GM18526 (cell line): ENCODE data around the gene DDIT3.

Experiments used
- POLR2A ChIP-seq: IDR thresholded peaks from 3 replicates; pipeline ENCODE4 v1.6.1; 2011; ENCODE audit not compliant: insufficient read length; ENCODE audit errors: extremely low read depth

DDIT3 gene

DNA sequence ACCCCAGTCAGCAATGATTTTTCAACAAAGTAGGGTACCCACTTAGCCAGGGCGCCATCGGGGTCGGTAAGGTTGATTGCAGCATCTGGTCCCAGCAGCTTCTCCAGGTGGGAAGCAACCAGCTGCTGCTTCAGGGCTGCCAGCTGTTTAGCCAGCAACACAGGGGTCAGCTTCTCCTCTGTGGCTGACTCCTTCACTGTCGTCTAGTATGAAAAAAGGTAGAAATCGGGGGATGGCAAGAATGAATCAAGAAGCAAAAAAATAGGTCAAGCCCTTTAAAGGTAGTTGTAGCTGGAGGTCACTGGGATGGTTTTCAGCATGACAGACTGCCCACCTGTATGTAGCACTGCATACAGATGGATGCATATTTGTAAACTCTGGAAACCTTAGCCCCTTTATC, 13.9 kb upstream of the DDIT3 start:
- TF ChIP-seq POLR2A, result no peak

GRCh38 chr12:57533108-57533507, 12.8 kb upstream of the DDIT3 start:
- TF ChIP-seq POLR2A, result no peak

DNA sequence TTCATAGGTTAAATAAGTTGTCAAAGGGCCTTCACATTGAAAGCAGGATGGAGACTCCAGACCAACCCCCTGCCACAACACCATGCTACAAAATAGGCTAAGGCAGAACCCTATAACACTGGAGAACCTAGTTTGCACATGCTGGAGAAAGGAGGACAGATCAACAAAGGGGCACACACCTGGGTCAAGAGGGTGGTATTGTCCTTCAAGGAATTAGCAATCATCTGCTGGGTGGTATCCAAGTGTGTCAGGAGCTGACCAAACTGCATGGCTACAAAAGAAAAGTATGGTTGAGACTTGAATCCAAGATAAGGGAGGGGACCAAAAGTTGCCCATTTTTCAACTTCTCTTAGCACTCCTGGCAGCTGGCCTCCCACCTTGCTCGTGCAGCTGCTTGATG, 11.5 kb upstream of the DDIT3 start:
- no peak for TF ChIP-seq POLR2A

GRCh38 chr12:57530396-57531142, 10.3 kb upstream of the DDIT3 start:
- no peak for TF ChIP-seq POLR2A

DNA sequence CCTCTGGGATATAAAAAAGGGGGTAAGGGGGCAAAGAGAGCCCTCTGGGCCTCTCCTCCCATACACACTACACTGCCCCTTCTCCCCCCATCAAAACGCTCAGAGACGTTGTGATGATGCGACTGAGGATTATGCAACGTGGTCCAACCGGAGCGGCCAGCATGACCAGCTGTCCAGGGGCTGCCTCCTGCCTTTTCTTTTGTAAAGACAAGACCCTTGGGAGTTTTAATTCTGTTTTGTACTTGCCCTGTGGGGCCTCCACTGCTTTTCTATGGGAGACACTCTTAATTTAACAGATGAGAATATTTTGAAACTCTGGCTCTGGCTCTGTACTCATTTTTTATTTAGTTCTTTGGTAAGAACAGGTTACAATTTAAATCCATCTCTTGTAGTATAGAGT, 9.5 kb upstream of the DDIT3 start:
- no peak for TF ChIP-seq POLR2A

- no peak for TF ChIP-seq POLR2A
Observed at GRCh38 chr12:57528831-57529555, 8.7 kb upstream of the DDIT3 start.

- no peak for TF ChIP-seq POLR2A
Observed at GRCh38 chr12:57528176-57528575, 7.9 kb upstream of the DDIT3 start.

- TF ChIP-seq POLR2A, result no peak
Observed at GRCh38 chr12:57527184-57527583, 6.9 kb upstream of the DDIT3 start.

- no peak for TF ChIP-seq POLR2A
Observed at GRCh38 chr12:57526477-57527126, 6.3 kb upstream of the DDIT3 start.

DNA sequence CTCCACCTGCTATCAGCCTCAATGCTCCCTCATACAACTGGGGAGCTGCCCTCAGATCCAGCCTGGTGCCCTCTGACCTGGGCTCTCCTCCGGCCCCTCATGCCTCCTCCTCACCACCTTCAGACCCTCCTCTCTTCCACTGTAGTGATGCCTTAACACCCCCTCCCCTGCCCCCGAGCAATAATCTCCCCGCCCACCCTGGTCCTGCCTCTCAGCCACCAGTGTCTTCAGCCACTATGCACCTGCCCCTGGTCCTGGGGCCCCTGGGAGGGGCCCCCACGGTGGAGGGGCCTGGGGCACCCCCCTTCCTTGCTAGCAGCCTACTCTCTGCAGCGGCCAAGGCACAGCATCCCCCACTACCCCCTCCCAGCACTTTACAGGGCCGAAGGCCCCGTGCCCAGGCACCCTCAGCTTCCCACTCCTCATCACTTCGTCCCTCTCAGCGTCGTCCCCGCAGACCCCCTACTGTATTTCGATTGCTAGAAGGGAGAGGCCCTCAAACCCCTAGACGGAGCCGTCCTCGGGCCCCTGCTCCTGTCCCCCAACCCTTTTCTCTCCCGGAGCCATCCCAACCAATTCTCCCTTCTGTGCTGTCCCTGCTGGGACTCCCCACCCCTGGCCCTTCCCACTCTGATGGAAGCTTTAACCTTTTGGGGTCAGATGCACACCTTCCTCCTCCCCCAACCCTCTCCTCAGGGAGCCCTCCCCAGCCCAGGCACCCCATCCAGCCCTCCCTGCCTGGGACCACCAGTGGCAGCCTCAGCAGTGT, 5.5 kb upstream of the DDIT3 start:
- TF ChIP-seq POLR2A, result no peak

GRCh38 chr12:57524814-57525614, 4.7 kb upstream of the DDIT3 start:
- TF ChIP-seq POLR2A, result no peak

DNA sequence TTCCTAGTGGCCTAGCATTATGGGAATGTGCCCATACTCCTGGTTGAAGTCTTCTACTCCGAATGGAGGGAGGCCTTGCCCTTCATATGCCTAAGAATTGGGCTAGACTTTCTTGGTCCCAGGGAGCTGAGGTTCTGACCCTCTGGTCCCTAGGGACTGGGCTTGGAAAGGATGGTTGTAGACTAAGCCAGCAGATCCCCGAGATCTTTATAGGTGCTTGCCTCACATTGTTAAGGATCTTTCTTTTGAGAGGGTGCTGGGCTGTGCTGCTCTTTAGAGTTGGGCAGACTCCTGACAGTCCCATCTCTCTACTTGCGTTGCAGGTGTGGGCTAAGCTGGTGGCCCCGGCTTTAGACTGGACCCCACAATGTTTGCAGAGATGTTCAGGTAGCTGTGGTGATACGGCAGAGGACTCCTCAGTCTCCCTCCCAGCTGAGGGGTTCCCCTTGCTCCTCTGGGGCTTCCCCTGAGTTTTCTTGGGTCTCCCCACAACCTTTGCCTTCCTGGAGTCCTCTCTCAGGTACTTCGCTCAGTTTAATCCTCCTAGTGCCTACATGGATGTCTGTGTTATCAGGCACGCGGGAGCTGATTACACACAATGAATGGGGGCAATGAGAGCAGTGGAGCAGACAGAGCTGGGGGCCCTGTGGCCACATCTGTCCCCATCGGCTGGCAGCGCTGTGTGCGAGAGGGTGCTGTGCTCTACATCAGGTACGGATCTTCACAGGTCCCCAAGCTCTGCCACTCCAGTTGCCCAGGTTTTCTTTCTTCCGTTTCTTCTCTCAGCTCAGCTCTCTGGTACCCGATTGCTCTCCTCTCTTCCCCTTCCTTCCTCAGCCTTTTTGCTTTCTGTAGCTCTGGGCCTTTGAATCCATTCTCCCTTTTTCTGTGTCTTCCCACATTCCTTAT, 3.6 kb upstream of the DDIT3 start:
- no peak for TF ChIP-seq POLR2A

DNA sequence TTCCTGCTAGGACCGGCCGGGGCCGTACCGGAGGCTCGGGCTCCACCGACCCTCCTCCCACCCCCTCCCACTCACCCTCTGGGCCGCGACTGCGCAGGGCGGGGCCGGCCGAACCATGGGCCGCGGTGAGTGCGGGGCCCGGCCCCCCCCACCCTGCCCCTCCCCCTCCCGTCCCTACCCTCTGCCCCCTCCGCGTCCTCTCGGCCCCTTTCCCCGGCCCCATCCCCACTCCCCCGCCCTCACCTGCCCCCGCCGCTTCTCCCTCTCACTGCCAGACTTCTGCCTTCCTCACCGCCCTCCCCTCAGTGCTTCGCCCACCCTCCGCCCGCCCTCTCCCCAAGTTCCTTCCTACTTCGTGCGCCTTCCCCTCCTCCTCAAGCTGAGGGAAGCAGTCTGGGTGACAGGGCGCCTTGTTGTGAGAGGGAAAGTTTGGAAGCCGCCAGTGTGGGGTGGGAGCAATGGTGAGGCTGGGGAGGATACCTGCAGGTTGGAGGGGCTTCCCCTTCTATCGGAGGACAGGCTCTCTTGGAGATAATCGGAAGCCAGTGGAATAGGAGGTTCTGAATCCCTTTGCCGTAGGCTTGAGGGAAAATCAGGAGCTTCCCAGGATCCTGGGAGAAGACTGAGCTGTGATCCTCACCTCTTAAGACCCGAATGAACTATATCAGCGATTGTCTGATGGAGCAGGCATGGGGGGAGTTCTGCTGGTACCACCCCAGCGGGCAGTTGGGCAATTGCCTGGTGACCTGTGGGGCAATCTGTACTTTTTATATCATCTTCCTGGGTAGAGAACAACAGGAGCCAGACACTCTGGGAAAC, 2.8 kb upstream of the DDIT3 start:
- TF ChIP-seq POLR2A, result peak; percentile 52
